GOT3 (cell line): ENCODE data around the gene ZNF653.

Experiments used
- DNase-seq: peaks from one replicate; lab custom pipeline; 2025; ENCODE audit warnings: mixed read lengths; lab: John Stamatoyannopoulos, UW

The ZNF653 gene

GRCh38 chr19:11505504-11506100 lies at the start of gene ZNF653:
Gene ZNF653 (minus strand): TSS chr19:11505839. CDS start chr19:11505786, 53 bp downstream.
- DNase-seq = peak; percentile 82

- DNase-seq = no peak
Measured at GRCh38 chr19:11555246-11555645, 49.6 kb upstream of the ZNF653 start.

GRCh38 chr19:11554160-11554559 lies 48.5 kb upstream of the ZNF653 start:
- DNase-seq = no peak

- DNase-seq = no peak
Measured at GRCh38 chr19:11552666-11553372, 47.2 kb upstream of the ZNF653 start.

- DNase-seq = no peak
Measured at GRCh38 chr19:11551603-11552235, 46.1 kb upstream of the ZNF653 start.

DNA sequence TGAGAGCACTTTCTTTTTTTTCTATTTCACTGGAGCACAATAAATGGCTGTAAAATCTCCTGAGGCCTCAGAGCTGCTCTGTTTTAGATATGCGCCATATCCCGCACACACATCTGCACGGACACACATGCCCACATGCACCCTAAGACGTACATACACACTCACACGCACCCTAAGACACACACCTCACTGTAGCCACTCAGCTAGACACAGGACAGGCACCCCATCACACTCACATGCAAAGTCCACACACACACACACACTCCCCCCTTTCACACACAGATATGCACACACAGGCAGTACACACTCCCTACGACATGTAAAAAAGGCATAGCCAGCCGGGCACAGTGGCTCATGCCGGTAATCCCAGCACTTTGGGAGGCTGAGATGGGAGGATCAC lies 44.6 kb upstream of the ZNF653 start:
- DNase-seq = no peak

DNA sequence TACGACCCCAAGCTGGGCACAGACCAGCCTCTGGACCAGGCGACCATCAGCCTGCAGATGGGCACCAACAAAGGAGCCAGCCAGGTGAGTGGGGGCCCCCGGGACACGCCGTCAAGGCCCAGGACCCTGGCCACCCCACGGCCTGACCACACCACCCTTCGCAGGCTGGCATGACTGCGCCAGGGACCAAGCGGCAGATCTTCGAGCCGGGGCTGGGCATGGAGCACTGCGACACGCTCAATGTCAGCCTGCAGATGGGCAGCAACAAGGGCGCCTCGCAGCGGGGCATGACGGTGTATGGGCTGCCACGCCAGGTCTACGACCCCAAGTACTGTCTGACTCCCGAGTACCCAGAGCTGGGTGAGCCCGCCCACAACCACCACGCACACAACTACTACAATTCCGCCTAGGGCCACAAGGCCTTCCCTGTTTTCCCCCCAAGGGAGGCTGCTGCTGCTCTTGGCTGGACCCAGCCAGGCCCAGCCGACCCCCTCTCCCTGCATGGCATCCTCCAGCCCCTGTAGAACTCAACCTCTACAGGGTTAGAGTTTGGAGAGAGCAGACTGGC lies 43.8 kb upstream of the ZNF653 start:
- DNase-seq = no peak

GRCh38 chr19:11547929-11548700 lies 42.5 kb upstream of the ZNF653 start:
- no peak for DNase-seq

DNA sequence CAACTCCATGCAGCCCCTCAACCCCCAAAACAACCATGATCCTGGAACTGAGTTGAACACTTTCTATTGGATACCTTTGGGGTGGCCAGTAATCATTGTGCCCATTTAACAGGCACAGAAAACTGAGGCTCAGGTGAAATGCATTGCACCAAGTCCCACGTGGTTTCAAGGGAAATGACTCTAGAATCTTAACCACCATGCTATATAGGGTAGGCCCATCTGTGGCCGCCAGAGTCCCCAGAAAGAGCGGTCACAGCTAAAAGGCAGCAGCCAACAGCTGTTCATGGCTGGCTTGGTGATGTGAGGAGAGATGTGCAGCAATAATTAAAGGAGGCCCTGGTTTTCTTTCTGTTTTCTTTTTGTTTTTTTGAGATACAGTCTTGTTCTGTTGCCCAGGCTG lies 35.6 kb upstream of the ZNF653 start:
- no peak for DNase-seq

- DNase-seq = no peak
Measured at GRCh38 chr19:11540645-11541044, 35.0 kb upstream of the ZNF653 start.

GRCh38 chr19:11539495-11540365 lies 34.1 kb upstream of the ZNF653 start:
- DNase-seq = no peak

GRCh38 chr19:11538232-11539036 lies 32.8 kb upstream of the ZNF653 start, which contains the start of gene CNN1:
Gene CNN1 (plus strand): TSS chr19:11538851. CDS start chr19:11538928, 77 bp downstream.
- DNase-seq = no peak

DNA sequence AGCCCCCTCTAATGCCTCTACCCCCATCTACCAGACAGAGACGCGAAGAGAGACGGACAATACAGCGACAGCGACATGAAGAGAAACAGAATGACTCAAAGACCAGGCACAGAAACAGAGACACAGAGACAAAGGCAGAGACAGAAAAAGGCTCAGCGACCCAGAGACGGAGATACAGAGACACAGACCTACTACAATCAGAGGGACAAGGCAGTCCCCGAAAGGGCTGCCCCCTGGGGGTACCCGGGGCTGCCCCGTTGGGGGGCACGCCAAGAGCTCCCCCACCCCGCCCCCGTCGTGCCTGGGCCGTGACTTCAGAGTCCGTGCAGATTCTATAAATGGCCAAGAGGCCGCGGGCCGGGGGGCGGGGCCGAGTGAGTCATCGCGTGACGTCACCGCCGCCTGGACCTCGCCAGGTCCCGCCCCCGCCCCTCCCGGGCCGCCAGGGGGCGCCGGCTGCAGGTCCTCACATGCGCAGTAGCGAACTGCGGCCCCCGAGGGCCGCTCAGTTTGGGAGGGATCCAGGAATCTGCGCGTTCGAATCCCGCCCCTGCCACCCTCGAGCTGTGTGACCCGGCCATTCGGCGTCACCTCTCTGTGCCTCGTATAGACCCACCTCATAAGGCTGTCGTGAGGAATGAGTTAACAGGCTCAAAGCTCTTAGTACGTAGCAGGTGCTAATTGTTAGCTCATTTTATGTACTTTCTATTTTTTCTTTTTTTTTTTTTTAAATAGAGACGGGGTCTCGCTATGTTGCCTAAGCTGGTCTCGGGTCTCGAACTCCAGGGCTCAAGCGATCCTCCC lies 30.4 kb upstream of the ZNF653 start:
- peak; percentile 75 for DNase-seq

DNA sequence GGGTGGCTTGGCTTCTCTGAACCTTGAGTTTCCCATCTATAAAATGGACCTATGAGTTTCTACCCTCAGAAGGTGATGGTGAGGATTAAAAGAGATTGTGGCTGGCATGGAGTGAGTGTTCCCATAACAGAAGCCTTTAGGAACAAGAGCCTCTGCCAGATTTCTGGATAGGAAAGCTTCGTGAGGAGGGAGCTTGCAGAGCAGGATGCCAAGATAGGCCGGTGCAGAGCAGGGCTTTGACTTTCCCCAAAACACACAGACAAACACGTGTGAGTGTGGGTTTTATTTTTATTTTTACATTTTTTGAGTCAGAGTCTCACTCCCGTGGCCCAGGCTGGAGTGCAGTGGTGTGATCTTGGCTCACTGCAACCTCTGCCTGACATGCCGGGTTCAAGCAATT lies 29.3 kb upstream of the ZNF653 start:
- no peak for DNase-seq

GRCh38 chr19:11534538-11534937 lies 28.9 kb upstream of the ZNF653 start:
- no peak for DNase-seq

GRCh38 chr19:11530432-11530831 lies 24.8 kb upstream of the ZNF653 start:
- no peak for DNase-seq

GRCh38 chr19:11528551-11529341 lies 23.1 kb upstream of the ZNF653 start, which contains the start of gene ECSIT:
Gene ECSIT (minus strand): TSS chr19:11529134. CDS start chr19:11519170, 9,964 bp downstream.
- peak; percentile 93 for DNase-seq

GRCh38 chr19:11519138-11519537 lies 13.5 kb upstream of the ZNF653 start:
- no peak for DNase-seq
